Thyroid gland (tissue), 4 donors: ENCODE data around the gene ADI1.
"Not testable (repeated sequence)": the region's sequence is repeated elsewhere in the genome, so short reads cannot be mapped to it uniquely, and the experiment has no call there.

Experiments
- POLR2A ChIP-seq, 2 donors: fragments of 450-650 bp; IDR thresholded peaks; one replicate each; pipeline ENCODE4 v1.6.1; 2017; ENCODE audit warnings: antibody characterized with exemption in 2 of 2, mild to moderate bottlenecking in 2 of 2, moderate library complexity in 1 of 2
- TF ChIP-seq, protein P1 (sequence below), 6 experiments: fragments of 200-600 bp in 3 of 6; fragments of 450-650 bp in 3 of 6; sonication (generic) in 3 of 6; IDR thresholded peaks; one replicate each; pipeline ENCODE4 v1.5.1; 2016 to 2019; ENCODE audit warnings: antibody characterized with exemption in 6 of 6, mild to moderate bottlenecking in 2 of 6, inconsistent platforms in 1 of 6, moderate library complexity in 1 of 6

- TF ChIP-seq, protein P1, sequence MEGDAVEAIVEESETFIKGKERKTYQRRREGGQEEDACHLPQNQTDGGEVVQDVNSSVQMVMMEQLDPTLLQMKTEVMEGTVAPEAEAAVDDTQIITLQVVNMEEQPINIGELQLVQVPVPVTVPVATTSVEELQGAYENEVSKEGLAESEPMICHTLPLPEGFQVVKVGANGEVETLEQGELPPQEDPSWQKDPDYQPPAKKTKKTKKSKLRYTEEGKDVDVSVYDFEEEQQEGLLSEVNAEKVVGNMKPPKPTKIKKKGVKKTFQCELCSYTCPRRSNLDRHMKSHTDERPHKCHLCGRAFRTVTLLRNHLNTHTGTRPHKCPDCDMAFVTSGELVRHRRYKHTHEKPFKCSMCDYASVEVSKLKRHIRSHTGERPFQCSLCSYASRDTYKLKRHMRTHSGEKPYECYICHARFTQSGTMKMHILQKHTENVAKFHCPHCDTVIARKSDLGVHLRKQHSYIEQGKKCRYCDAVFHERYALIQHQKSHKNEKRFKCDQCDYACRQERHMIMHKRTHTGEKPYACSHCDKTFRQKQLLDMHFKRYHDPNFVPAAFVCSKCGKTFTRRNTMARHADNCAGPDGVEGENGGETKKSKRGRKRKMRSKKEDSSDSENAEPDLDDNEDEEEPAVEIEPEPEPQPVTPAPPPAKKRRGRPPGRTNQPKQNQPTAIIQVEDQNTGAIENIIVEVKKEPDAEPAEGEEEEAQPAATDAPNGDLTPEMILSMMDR (IDR thresholded peaks at IDR 0.05), result not testable (repeated sequence)
- TF ChIP-seq POLR2A (IDR thresholded peaks at IDR 0.05), result not testable (repeated sequence)
Measured at GRCh38 chr2:3492475-3492787, 26.9 kb downstream of the ADI1 start.
